Neural progenitor cell (in vitro differentiated cells): ENCODE measurements around the gene EMILIN1.

Source experiments
- CTCF ChIP-seq: fragments of 200-600 bp; sonication (generic); IDR thresholded peaks from 2 replicates; pipeline ENCODE4 v1.5.1; 2017; ENCODE audit warnings: antibody characterized with exemption, mild to moderate bottlenecking
- EZH2 ChIP-seq: fragments of 200-600 bp; sonication (generic); IDR thresholded peaks from 2 replicates; pipeline ENCODE4 v1.6.1; 2017; ENCODE audit warnings: antibody characterized with exemption, mild to moderate bottlenecking, moderate library complexity
- EZH2phosphoT487 ChIP-seq: fragments of 200-600 bp; sonication (generic); IDR thresholded peaks from 2 replicates; pipeline ENCODE4 v1.6.1; 2017; ENCODE audit warnings: antibody characterized with exemption

DNA sequence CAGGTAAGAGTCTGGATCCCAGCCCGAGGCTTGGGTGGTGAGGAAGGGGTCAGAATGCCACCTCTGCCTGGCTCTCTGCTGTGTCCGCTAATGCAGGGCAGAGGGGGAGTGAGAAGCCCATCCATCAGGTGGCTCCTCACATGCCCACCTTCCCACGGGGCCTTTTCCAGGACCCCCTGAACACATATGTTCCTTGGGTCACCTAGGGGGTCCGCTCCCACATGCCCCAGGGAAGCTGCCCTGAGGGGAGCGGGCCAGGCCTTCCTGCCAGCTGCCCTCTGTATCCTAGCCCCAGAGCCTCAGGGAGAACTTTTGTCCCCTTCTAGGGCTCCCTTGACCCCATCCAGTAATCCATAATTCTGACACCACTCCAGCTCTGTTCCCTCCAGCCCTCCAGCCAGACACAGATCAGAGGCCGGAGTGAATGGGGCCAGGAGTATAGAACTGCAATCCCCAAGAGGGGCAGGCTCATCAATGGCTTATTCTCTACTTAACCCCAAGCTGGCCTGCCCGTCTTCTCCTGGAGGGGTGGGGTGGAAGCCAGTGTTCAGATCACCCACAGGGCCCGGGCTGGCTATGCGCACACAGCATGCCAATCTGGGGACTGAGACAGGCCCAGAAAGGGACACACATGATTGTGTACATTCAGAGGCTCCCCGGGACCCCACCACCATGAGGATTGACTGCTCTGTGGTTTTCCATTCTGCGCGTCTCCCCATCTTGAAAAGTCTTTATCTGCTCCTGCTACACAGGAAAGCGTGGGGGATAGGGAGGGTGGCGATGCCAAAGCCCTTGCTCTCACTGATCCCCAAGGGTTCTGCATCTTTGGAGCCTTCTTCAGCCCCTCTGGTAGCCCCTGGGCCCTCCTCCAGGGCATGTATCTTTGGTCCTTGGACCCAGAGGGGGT lies 1.1 kb downstream of the EMILIN1 start:
- TF ChIP-seq CTCF (no peak), EZH2 (no peak), EZH2phosphoT487 (no peak)
